NCI-H187 treated with DMSO at 0.1 percent for 48 hours (cell line): ENCODE measurements around the gene SDK2.

Experiments used
- DNase-seq: peaks from one replicate; lab custom pipeline; 2025; lab: John Stamatoyannopoulos, UW

The SDK2 gene

DNA sequence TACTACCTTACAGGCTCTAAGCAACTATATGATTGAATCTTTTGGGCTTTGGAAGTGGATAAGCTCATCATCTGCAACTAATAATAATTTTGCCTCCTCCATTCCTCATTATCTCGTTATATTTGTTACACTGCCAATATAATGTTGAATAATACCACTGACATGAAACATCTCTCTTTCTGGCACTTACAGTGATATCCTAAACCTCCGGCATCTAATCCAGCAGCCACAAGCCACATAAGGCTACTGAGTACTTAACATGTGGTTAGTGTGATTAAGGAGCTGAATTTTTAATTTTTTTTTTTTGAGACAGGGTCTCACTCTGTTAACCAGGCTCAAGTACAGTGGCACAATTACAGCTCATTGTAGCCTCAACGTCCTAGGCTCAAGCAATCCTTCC lies 342.1 kb downstream of the SDK2 start:
- no peak for DNase-seq

DNA sequence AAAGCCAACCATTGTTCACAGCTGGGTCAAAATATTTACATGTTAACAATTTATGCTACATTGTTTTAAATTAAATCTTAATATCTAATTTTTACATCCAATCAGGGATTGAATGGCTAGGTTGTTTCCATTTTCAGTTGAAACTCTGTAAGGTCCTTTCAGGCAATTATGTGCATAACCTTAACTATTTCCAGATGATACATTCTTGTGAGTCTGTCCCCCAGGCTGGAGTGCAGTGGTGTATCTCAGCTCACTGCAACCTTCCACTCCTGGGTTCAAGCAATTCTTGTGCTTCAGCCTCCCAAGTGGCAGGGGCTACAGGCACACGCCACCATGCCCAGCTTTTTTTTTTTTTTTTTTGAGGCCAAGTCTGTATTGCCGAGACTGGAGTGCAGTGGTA lies 342.9 kb downstream of the SDK2 start:
- no peak for DNase-seq

DNA sequence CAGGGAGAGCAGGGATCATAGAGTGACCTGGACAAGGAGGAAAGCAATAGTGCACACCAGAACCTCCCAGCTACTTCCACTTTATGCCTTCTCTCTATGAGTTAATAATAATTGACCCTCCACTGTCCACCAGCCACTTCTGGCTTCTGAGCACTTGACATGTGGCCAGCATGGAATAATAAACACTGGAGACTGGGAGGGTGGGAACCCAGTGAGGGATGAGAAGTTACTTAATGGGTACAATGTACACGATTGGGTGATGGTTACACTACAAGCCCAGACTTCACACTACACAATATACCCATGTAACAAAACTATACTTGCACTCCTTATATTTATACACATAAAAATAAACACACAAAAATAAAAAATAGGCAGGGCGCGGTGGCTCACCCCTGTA lies 343.9 kb downstream of the SDK2 start:
- no peak for DNase-seq

DNA sequence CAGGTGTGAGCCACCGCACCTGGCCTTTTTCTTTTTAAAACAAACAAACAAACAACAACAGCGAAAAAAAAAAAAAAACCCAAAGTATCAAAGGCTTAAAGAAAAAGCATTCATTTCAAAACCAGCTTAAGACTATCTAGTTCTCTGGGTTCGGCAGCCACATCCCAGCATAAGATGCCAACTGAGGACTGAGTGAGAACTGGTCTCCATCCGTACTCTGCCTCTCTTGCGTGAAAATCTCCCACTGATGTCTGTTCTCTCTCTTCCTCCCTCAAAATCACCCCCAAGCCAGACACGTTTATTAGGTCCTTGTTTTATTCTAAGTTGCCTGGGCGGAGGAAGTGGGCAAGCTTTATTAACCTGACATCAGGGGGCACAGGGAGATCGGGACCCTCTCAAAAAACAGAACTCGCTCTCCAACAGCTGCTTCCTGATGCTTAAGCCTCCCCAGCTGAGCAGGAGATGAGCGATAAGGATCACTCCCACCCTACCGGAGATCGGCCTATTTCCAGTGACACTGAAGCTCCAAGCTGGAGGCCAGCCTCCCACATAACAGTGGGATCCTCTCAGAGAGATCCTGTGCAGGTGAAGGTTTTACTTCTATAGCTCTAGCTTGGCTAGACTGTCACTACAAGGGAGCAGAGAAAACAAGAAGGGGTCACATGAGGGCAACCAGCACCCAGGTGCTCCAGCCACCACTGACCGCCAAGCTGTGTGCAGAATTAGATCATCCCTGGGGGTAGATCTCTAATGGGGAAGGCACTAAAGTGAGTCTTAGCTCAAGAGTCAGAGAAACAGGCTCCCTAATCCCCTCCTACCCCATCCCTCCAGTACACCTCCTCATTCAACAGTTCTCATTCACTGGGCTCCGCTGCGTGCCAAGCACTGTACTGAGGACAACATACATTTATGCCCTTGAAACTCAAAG lies 346.0 kb downstream of the SDK2 start:
- DNase-seq, result no peak

DNA sequence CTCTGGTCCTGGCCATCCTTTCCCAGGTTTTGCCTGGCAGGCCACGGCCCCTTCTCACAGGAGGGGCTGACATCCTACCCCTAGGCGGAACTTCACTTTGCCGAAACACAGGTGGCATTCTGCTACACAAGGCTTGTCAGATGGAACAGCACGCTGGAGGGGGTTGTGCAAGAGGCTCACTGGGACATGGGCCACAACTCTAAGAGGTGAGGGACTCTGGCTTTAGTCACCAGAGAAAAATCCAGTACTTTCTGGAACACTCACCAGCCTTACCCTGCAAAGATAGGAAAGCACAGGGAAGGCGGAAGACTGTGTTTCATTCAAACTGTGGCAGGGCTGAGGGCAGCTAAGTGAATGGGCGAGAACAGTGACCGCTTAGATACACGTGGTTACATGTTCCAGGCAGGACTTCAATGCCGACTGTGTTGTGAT lies 350.7 kb downstream of the SDK2 start:
- no peak for DNase-seq

DNA sequence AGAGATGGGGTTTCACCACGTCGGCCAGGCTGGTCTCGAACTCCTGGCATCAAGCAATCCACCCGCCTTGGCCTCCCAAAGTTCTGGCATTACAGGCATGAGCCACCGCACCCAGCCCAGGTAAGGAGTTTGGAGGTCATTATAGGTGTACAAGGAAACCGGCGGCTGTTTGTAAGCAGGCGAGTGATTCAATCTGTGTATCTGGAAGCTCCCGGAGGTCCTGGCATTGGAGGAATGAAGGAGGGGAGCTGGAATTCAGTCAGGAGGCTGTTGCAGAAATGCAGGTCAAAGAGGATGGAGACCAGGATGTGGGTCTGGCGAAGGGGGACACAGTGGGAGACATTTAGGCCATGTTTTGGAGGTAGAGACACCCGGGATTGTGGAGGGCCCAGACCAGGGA lies 351.2 kb downstream of the SDK2 start:
- no peak for DNase-seq

DNA sequence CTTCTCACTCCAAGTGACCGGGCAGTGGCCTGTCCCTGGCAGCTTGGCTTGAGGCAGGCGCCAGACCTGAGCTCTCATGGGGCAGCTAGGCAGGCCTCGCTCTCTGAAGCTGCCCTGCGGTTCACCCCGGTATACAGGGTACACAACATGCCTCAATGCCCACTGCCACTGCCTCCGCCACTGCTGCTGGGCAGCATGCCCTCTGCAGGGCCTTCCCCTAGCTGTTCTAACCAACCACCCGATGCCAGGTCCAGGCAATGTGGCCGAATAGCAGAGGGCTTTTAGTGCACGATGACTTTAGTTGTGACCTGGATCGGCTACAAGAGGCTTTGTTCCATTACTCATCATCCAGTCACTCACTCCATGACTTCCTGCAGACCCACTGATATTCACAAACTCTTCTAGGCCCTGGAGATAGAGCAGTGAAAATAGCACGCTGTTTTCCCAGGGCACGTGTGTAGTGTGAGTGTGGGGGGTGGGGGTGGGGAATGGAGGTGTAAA lies 352.2 kb downstream of the SDK2 start:
- no peak for DNase-seq

DNA sequence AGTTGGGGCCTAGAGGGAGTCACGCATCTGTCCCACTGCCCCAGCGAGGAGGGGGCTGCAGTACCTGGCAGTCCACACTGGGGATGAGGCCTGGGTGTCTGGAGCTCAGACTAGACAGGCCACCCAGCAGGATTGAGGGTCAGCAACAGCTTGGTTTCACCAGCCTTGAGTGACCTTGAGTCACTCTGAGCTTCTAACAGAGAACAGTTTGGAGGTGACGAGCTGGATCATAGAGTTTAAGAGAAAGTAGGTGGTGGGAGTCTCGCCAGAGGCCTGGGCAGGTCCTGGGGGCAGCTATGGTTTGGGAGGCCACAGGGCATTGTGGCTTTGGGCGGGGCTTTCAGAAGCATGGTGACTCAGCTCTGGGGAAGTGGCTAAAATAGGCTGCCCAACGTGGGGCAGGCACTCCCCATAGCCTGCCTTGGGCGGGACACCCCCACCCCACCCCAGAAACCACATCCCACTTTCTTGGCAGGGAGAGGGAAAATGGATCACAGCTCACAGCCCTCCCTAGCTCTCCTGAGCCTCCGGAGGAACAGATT lies 352.9 kb downstream of the SDK2 start:
- DNase-seq, result no peak

DNA sequence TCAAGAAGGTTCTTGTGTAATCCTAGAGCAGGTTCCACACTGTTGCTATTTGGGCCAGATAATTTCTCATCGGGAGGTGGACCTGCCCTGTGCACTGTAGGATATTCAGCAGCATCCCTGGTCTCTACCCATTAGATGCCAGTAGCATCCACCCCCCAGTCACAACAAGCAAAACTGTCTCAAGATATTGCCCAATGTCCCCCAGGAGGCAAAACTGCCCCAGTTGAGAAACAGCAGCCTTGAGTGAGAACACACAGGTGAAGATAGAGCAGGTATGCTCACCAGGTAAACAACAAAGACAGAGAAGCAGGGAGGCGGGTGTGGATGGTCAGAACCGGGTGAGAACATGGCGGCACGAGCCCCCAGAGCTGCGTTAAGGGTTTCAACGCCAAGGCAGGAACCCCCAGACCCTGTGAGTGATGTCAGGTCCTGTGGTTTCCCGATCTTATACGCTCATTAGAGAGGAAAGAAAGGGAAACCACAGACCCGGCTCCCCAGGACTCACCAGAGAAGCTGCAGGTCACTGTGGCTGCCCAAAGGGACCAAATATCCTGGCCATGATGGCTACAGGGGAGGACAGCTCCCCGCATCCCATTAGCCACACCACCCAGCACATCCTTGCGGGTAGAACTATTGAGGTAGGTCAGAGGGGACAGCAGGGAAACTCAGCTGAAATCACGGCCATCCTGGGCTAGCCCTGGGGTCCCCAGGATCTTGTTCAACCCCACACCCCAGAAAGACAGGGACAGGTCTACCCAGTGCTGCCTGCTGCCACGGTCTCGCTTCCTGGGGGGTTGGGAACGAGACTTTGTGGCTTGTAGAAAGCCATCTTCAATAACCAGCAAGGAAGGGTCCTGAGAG lies 353.6 kb downstream of the SDK2 start:
- DNase-seq, result no peak

DNA sequence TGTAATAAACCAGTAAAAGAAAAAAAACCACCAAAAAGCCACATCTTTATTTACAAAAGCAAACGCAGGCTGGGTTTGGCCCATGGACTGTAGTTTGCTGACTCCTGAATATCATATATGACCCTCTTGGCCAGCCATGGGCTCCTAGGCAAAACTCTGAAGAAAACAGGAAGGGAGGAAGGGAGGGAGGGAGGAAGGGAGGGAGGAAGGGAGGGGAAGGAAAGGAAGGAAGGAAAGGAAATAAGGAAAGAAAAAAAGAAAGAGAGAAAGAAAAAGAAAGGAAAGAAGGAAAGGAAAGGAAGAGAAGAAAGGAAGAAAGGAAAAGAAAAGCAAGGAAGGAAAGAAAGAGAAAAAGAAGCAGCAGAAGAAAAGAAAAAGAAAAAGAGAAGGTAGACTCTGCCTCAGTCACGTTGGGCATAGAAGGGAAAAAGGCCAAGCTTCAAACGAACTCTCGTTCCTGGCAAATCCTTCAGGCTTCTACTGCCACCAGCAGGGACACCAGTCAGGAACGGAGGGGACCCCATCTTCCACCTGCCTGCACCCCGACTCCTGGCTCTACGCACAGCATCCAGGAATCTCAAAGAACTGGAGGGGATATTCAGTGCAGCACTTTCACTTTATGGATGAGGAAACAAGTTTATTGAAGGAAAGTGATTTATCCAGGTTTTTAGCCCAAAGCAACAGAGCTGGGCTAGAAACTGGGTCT lies 354.5 kb downstream of the SDK2 start:
- DNase-seq, result no peak

DNA sequence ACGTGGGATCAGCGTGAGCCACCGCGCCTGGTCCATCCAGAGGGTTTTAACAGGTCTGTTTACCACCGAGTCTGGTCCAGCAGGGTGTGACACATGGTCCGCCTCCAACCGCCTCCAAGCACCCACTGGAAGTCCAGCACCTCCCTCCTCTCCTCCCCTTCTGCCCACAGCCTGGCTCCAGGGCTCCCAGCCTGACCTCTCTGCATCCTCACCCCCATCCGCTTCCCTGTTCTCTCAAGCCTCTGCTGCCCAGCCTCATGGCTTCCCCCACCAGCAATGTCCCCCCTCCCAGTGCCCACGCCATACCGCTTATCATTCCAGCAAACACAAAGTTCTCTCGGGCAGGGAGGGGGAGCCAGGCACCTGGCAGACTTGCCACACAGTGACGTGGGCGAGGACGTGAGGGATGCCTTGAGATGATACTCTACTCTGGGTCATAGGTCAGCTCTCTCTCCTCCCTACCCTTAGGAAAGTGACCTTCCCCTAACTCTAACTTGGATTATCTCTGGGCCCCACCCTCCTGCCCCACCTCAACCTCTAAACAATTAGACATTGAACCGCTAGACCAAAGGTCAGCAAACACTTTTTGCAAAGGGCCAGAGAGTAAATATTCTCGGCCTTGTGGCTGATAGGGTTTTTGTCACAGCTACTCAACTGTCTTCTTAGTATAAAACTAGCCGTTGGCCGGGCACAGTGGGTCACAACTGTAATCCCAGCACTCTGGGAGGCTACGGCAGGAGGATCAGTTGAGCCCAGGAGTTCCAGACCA lies 355.5 kb downstream of the SDK2 start:
- DNase-seq, result no peak

DNA sequence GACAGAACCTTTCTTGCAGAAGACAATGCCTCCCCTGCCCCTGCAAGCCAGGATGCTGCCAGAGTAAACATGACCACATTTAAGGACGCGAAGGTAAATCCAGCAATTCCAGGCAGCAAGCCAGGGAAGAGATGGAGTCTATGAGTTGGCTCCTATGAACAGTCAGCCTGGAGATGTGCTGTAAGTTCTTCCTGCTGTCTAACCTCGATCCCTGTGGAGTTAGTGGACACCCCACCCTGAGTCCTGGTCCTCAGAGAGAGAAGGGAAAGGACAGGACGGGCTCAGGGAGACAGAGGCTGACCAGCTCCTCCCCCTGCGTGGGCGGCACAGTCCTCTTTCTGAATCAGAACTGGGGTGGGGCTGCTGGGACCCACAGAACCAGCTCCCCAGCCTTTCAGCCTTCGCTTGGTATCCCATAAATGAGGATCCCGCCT lies 357.4 kb downstream of the SDK2 start:
- no peak for DNase-seq

DNA sequence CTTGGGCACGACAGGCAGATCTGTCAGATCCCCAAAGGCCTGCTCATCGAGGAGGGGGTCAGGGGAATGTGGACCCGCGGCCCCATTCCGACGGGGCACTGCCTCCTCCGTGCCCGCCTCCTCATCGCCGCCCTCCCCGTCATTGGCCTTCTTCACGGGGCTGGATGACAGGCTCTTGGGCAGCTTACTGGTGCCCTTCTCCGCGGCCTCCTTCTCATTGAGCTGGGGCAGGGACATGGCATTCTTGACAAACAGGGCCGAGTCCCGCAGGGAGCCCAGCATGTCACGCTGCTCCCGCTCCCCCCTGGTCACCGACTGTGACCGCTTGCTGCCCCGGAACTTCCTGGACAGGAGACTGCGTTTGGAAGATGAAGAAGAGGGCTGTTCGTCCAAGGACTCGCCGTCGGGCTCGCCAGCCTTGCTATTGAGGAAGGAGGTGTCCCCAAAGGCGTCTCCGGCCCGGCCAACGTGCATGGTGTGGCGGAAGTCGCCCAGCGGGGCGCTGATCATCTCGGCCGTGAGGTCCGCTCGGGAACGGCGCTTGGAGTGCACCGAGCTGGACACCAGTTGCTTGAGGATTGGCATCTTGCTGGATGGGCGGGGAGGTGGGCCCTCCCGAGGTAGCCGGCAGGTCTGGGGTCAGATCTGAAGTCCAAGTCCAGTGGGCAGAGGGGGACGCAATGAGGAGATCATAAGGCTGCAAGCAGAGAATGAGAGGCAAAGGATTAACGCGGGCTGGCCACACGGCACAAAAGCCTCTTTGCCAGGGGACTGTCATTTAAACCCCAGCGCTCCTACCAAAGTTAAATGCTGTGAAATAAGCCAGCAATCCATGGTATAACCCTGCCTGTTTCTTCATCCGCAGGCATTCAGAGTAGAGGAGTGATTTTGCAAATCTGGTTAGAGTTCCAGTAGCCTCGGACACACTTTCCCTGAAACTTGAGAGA lies 358.1 kb downstream of the SDK2 start:
- no peak for DNase-seq

DNA sequence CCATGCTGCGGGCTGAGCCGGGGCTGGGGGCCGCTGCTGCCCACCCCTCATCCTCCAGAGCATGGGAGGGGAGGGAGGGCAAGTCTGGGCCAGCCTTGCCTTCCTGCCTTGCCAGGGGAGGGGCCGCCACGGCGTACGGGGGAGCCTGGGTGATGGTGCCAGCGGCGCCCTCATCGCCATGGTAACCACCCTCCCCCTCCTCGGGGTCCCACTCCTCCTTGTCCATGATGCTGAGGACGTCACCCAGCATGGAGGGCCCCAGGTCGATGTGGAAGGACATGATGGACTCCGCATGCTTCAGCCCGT lies 358.7 kb downstream of the SDK2 start:
- no peak for DNase-seq

DNA sequence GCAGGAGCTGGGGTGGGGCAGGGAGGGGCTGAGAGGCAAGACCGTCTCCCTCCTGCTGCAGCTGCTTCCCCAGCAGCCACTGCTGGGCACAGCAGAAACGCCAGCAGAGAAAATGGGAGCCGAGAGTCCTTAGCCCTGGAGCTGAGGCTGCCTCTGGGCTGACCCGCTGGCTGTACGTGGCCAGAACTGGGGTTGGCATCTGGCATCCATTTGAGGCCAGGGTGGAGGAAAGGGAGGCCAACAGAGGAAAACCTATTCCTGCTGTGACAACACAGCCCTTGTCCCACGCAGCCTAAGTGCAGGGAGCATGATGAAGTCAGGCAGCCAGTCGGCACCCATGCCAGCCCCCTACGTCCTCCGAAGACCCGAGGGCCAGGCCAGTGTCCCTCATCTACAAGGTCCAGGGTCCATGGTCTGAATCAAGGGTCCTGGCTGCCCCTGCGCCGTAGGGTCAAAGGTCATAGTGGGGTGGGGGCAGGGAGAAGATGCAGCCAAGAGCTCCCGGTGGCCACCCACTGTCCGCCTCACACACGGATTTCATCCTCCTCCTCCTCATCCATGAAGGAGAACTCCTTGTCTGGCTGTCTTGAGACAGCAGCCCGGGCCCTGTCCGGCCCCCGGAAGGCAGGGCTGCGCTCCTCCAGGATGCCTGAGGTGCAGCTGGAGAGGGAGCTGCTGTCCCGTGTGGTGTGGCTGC lies 359.2 kb downstream of the SDK2 start:
- no peak for DNase-seq
